MM.1S (cell line): ENCODE measurements around the gene STRA6.

Experiments
- CTCF ChIP-seq: fragments of 300-600 bp; sonication (generic); IDR thresholded peaks from 2 replicates; pipeline ENCODE4 v1.5.1; 2016; ENCODE audit warnings: antibody characterized with exemption, low read length, mixed read lengths
- EZH2 ChIP-seq: fragments of 300-600 bp; sonication (generic); optimal IDR thresholded peaks from 2 replicates; pipeline ENCODE3; 2017; ENCODE audit warnings: low read depth, mild to moderate bottlenecking, antibody characterized with exemption, low read length, mixed read lengths
- EZH2phosphoT487 ChIP-seq: fragments of 300-600 bp; sonication (generic); IDR thresholded peaks from 2 replicates; pipeline ENCODE4 v1.6.1; 2018; ENCODE audit warnings: antibody characterized with exemption, low read length

- TF ChIP-seq CTCF (no peak), EZH2phosphoT487 (no peak), EZH2 (no peak)
These were observed 31.9 kb upstream of the STRA6 start for GRCh38 chr15:74234598-74234875.
